ENCODE measurements around the gene JARID2. TPM values are rescaled to one million over a fixed set of nuclear protein-coding genes. Genes with fewer than 3 reads are reported as not detected.
"Not testable (repeated sequence)": the region's sequence is repeated elsewhere in the genome, so short reads cannot be mapped to it uniquely, and the experiment has no call there.

The JARID2 gene
- total and polyA plus RNA-seq, 2 of the 13 experiments (the other 11 are each of a cell fraction or from before 2014, with no cell fraction given) = 7.5 to 10.3 TPM

DNA sequence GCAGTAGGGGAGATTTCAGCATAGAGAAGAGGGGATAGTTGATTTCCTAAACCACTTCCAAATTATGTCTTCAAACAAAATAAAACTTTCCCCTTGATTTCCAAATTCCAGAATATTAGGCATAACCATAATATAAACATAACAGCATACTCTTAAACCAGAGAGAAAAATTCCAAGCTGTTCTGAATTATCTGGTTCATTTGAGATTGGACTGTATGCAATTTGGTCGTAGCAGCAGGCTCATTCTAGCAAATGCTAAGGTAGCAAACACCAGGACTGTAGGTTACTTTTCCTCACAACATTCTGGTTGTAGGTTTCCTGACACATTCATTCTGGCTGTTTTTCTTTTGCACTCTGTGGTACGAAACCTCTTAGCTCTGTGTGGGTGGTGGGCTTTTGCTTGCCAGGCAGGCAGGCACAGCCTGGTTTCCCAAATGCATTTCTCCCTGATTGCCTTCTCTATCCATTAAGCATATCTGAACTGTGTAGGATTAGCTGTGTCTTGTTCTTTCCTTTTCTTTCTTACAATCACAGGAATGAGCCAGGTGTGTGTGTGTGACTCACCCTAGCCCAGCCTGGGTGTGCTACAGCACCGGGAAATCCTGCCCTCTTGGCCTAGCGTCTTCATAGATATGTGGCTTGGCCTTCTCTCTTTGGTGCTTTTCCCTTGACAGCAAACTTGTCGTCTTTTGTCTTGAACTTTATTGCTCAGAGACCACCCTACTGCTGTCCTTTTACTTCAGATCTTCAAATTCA lies 77.1 kb downstream of the JARID2 start:
- ChIA-PET POLR2A (no interaction called here), CTCF (ENCODE audit: low intra/inter-chr PET ratio, low total read pairs) (no interaction called here)
- no peak; the same call in 2 of the 3 replicates for ATAC-seq
- H2AFZ ChIP-seq (ENCODE audit: low read length) = no peak overlapping the region
- in situ Hi-C loops (cut with HindIII; ENCODE audit: extremely low pct_ligation_motif_present, low pct_unique_long_range_greater_than_20kb) = no loop called here
- BruUV-seq (replicated peaks) = no TSS peak
- H3K27me3 ChIP-seq (ENCODE audit: control insufficient read depth in 1 of 2, insufficient read depth in 2 of 2, low read length in 2 of 2) = no peaks in the 10 kb centered on the region
- H4K20me1 ChIP-seq (ENCODE audit: insufficient read depth, low read length) = peaks cover 6% of the 10 kb centered on the region; the same call in 1 of the 2 replicates
- DNase-seq (ENCODE audit: low spot score) = no peak
- H3K79me2 ChIP-seq (ENCODE audit: insufficient read depth, low read length) = peaks cover 64% of the 10 kb centered on the region
- H3K4me1 ChIP-seq (ENCODE audit: insufficient read depth, low read length) = peaks cover 63% of the 10 kb centered on the region
- 90% methylated on average over 5 of the region's 5 CpGs for WGBS (ENCODE audit: low lambda C conversion rate)
- H3K36me3 ChIP-seq (replicated peaks in 1 of 2; ENCODE audit: control insufficient read depth in 1 of 2, insufficient read depth in 2 of 2, low read length in 2 of 2) = no peaks in the 10 kb centered on the region
- TF ChIP-seq SALL1 (CRISPR knock-in tag; IDR thresholded peaks at IDR 0.05) (peak; percentile 13; the same call in 1 of the 2 replicates), SNAI1 (CRISPR knock-in tag; IDR thresholded peaks at IDR 0.05; ENCODE audit: borderline replicate concordance) (no peak)
- no peaks in the 10 kb centered on the region for H3K9me3 ChIP-seq (ENCODE audit: low read length)
- no peak for FAIRE-seq
- no peak overlapping the region for H3K4me2 ChIP-seq (ENCODE audit: low read depth, low read length)
- no peak overlapping the region for H3K27ac ChIP-seq (ENCODE audit: extremely low read length, insufficient read depth, low read length)
- H3K4me3 ChIP-seq (replicated peaks in 1 of 3; ENCODE audit: insufficient read depth in 1 of 3, low read depth in 2 of 3, low read length in 3 of 3) = no peak overlapping the region
- no peak overlapping the region for H3K9ac ChIP-seq (ENCODE audit: insufficient read depth, low read depth, low read length)
- intact Hi-C loops (cut with micrococcal nuclease; ENCODE audit: unreplicated experiment) = loop anchor here (5.0 kb wide), 1 partner anchor 41 kb away; no protein-coding TSS in a partner anchor

DNA sequence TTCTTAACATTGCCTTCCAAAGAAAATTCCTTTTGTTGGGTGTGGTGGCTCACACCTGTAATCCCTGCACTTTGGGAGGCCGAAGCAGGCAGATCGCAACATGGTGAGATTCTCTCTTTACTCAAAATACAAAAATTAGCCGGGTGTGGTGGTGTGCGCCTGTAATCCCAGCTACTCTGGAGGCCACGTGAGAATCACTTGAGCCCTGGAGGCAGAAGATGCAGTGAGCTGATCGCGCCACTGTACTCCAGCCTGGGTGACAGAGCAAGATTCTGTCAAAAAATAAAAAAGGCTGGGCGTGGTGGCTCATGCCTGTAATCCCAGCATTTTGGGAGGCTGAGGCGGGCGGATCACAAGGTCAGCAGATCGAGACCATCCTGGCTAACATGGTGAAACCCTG lies 77.7 kb downstream of the JARID2 start:
- BruUV-seq (replicated peaks); H3K27me3 ChIP-seq (ENCODE audit: control insufficient read depth in 1 of 2, insufficient read depth in 2 of 2, low read length in 2 of 2); H4K20me1 ChIP-seq (ENCODE audit: insufficient read depth, low read length); H3K4me3 ChIP-seq (replicated peaks in 1 of 3; ENCODE audit: insufficient read depth in 1 of 3, low read depth in 2 of 3, low read length in 3 of 3); CTCF ChIA-PET (ENCODE audit: low intra/inter-chr PET ratio, low total read pairs); in situ Hi-C loops (cut with HindIII; ENCODE audit: extremely low pct_ligation_motif_present, low pct_unique_long_range_greater_than_20kb); POLR2A ChIA-PET; H2AFZ ChIP-seq (ENCODE audit: low read length); H3K27ac ChIP-seq (ENCODE audit: extremely low read length, insufficient read depth, low read length); H3K36me3 ChIP-seq (replicated peaks in 1 of 2; ENCODE audit: control insufficient read depth in 1 of 2, insufficient read depth in 2 of 2, low read length in 2 of 2); ATAC-seq; H3K4me2 ChIP-seq (ENCODE audit: low read depth, low read length); H3K9ac ChIP-seq (ENCODE audit: insufficient read depth, low read depth, low read length); DNase-seq (ENCODE audit: low spot score); FAIRE-seq; H3K9me3 ChIP-seq (ENCODE audit: low read length): not testable (repeated sequence)
- peaks cover 57% of the 10 kb centered on the region for H3K4me1 ChIP-seq (ENCODE audit: insufficient read depth, low read length)
- intact Hi-C loops (cut with micrococcal nuclease; ENCODE audit: unreplicated experiment) = loop anchor here (5.0 kb wide), 1 partner anchor 41 kb away; no protein-coding TSS in a partner anchor
- peaks cover 61% of the 10 kb centered on the region for H3K79me2 ChIP-seq (ENCODE audit: insufficient read depth, low read length)
- TF ChIP-seq ZNF460 (CRISPR knock-in tag; IDR thresholded peaks at IDR 0.05; ENCODE audit: borderline replicate concordance) = peak; percentile 29; the same call in 1 of the 2 replicates
- 96% methylated on average over 11 of the region's 11 CpGs for WGBS (ENCODE audit: low lambda C conversion rate)

Measured in HepG2 (cell line).